ENCODE measurements around the gene SLIT1.

Gene SLIT1

GRCh38 chr10:97028832-97029178 lies 157.0 kb downstream of the SLIT1 start:
- DNase-seq (ENCODE audit: low read depth in 2 of 2, low spot score in 1 of 2) = no peak

- DNase-seq (ENCODE audit: low read depth in 2 of 2, low spot score in 1 of 2) = no peak
Observed at GRCh38 chr10:97028126-97028831, 157.5 kb downstream of the SLIT1 start.

GRCh38 chr10:97025613-97026242 lies 160.0 kb downstream of the SLIT1 start:
- peak in 1 of 2 donors; percentile 20 for DNase-seq (ENCODE audit: low read depth in 2 of 2, low spot score in 1 of 2)

GRCh38 chr10:97024168-97025073 lies 161.3 kb downstream of the SLIT1 start:
- no peak for DNase-seq (ENCODE audit: low read depth in 2 of 2, low spot score in 1 of 2)

- no peak for DNase-seq (ENCODE audit: low read depth in 2 of 2, low spot score in 1 of 2)
Observed at GRCh38 chr10:97023401-97024167, 162.2 kb downstream of the SLIT1 start.

- DNase-seq (ENCODE audit: low read depth in 2 of 2, low spot score in 1 of 2) = no peak
Observed at GRCh38 chr10:97022616-97023015, 163.1 kb downstream of the SLIT1 start.

- no peak for DNase-seq (ENCODE audit: low read depth in 2 of 2, low spot score in 1 of 2)
Observed at GRCh38 chr10:97020452-97021400, 165.0 kb downstream of the SLIT1 start.

GRCh38 chr10:97019213-97019844 lies 166.4 kb downstream of the SLIT1 start:
- DNase-seq (ENCODE audit: low read depth in 2 of 2, low spot score in 1 of 2) = no peak

- DNase-seq (ENCODE audit: low read depth in 2 of 2, low spot score in 1 of 2) = no peak
Observed at GRCh38 chr10:97018251-97019212, 167.2 kb downstream of the SLIT1 start.

- no peak for DNase-seq (ENCODE audit: low read depth in 2 of 2, low spot score in 1 of 2)
Observed at GRCh38 chr10:97017474-97017903, 168.3 kb downstream of the SLIT1 start.

- DNase-seq (ENCODE audit: low read depth in 2 of 2, low spot score in 1 of 2) = no peak
Observed at GRCh38 chr10:97016728-97017473, 168.9 kb downstream of the SLIT1 start.

GRCh38 chr10:97015240-97015639 lies 170.5 kb downstream of the SLIT1 start:
- DNase-seq (ENCODE audit: low read depth in 2 of 2, low spot score in 1 of 2) = no peak

GRCh38 chr10:97013983-97014382 lies 171.8 kb downstream of the SLIT1 start:
- DNase-seq (ENCODE audit: low read depth in 2 of 2, low spot score in 1 of 2) = no peak

- DNase-seq (ENCODE audit: low read depth in 2 of 2, low spot score in 1 of 2) = no peak
Observed at GRCh38 chr10:97013568-97013967, 172.2 kb downstream of the SLIT1 start.

- no peak for DNase-seq (ENCODE audit: low read depth in 2 of 2, low spot score in 1 of 2)
Observed at GRCh38 chr10:97012470-97012869, 173.3 kb downstream of the SLIT1 start.

- DNase-seq (ENCODE audit: low read depth in 2 of 2, low spot score in 1 of 2) = no peak
Observed at GRCh38 chr10:97011397-97011796, 174.4 kb downstream of the SLIT1 start.

GRCh38 chr10:97010695-97011206 lies 175.0 kb downstream of the SLIT1 start:
- DNase-seq (ENCODE audit: low read depth in 2 of 2, low spot score in 1 of 2) = no peak

All from stimulated activated CD8-positive, alpha-beta memory T cell treated with anti-CD3 and anti-CD28 coated beads, Interleukin-4, amount 100 ng/mL, for 1 hour (primary cell).